Measurements from ENCODE around the gene SCAPER.
"Not testable (repeated sequence)": the region's sequence is repeated elsewhere in the genome, so short reads cannot be mapped to it uniquely, and the experiment has no call there.

GRCh38 chr15:76502185-76502584, 403.0 kb downstream of the SCAPER start:
- TF ChIP-seq, protein P1, sequence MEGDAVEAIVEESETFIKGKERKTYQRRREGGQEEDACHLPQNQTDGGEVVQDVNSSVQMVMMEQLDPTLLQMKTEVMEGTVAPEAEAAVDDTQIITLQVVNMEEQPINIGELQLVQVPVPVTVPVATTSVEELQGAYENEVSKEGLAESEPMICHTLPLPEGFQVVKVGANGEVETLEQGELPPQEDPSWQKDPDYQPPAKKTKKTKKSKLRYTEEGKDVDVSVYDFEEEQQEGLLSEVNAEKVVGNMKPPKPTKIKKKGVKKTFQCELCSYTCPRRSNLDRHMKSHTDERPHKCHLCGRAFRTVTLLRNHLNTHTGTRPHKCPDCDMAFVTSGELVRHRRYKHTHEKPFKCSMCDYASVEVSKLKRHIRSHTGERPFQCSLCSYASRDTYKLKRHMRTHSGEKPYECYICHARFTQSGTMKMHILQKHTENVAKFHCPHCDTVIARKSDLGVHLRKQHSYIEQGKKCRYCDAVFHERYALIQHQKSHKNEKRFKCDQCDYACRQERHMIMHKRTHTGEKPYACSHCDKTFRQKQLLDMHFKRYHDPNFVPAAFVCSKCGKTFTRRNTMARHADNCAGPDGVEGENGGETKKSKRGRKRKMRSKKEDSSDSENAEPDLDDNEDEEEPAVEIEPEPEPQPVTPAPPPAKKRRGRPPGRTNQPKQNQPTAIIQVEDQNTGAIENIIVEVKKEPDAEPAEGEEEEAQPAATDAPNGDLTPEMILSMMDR (IDR thresholded peaks at IDR 0.05): not testable (repeated sequence)
- not testable (repeated sequence) for TF ChIP-seq SIN3A (IDR thresholded peaks at IDR 0.05; ENCODE audit: borderline replicate concordance, insufficient read depth, low read depth, low read length); REST (IDR thresholded peaks at IDR 0.05; ENCODE audit: insufficient read depth in 1 of 2, low read depth in 2 of 2, low read length in 1 of 2); TCF7L2 (IDR thresholded peaks at IDR 0.05; ENCODE audit: low read depth, low read length); POLR2AphosphoS5 (IDR thresholded peaks at IDR 0.05; ENCODE audit: low read depth, low read length)
